HepG2 (cell line): Measurements from ENCODE around the gene HS3ST4. TPM values are rescaled to one million over a fixed set of nuclear protein-coding genes. Genes with fewer than 3 reads are reported as not detected.

Experiments
- ATAC-seq: fragments of 200-7000 bp; cut with Tn5 transposase; 3 replicates; pipeline ENCODE4 v1.9.1; 2020; ENCODE audit warnings: mild to moderate bottlenecking, moderate library complexity
- BruUV-seq: library from RNA; stranded (reverse); fragments of 400-500 nt; replicated peaks from 2 replicates; lab custom pipeline; 2021; lab: Mats Ljungman, UMichigan
- CTCF ChIA-PET: fragments of 300-600 bp; formaldehyde crosslinking; extraction: SDS; loops from one replicate; lab custom pipeline; 2021; ENCODE audit warnings: low total read pairs, inconsistent platforms, low intra/inter-chr PET ratio; lab: Yijun Ruan, JAX
- POLR2A ChIA-PET: fragments of 350-600 bp; sonication (Branson Sonifier 250); formaldehyde crosslinking; loops from one replicate; lab custom pipeline; 2020; ENCODE audit warnings: antibody characterized with exemption, inconsistent platforms; lab: Yijun Ruan, JAX
- DNase-seq: peaks from one replicate; pipeline ENCODE4 v3.0.0-alpha.2; 2015; ENCODE audit warnings: low spot score
- FAIRE-seq: peaks from 3 replicates; lab custom pipeline; 2011; peaks lifted over from hg19 to GRCh38; lab: Jason Lieb, UNC
- H2AFZ ChIP-seq: one replicate; pipeline ENCODE4 v1.6.1; 2011; ENCODE audit warnings: low read length, inconsistent platforms
- H3K27ac ChIP-seq: fragments of 300-600 bp; 3 replicates; pipeline ENCODE4 v1.8.0; 2011; ENCODE audit warnings: mixed run types, mild to moderate bottlenecking, mixed read lengths, low read length, inconsistent platforms; ENCODE audit not compliant: insufficient read depth; ENCODE audit errors: extremely low read length
- H3K27me3 ChIP-seq, 2 experiments: fragments of 200-600 bp in 1 of 2; 2 replicates in 1 of 2; 3 replicates in 1 of 2; pipeline versions ENCODE4 v1.6.0 to v1.8.0; 2011; ENCODE audit warnings: low read length in 2 of 2, mild to moderate bottlenecking in 2 of 2, moderate library complexity in 2 of 2, inconsistent platforms in 1 of 2; ENCODE audit not compliant: insufficient read depth in 2 of 2, control insufficient read depth in 1 of 2
- H3K36me3 ChIP-seq, 2 experiments: fragments of 200-600 bp in 1 of 2; replicated peaks in 1 of 2; 2 replicates in 1 of 2; 3 replicates in 1 of 2; pipeline versions ENCODE4 v1.5.1 to v1.8.0; 2011; ENCODE audit warnings: low read length in 2 of 2, inconsistent platforms in 1 of 2; ENCODE audit not compliant: insufficient read depth in 2 of 2, control insufficient read depth in 1 of 2
- H3K4me1 ChIP-seq: 2 replicates; pipeline ENCODE4 v1.5.1; 2012; ENCODE audit warnings: low read length, inconsistent platforms; ENCODE audit not compliant: insufficient read depth
- H3K4me2 ChIP-seq: 2 replicates; pipeline ENCODE4 v1.6.0; 2011; ENCODE audit warnings: low read depth, low read length, inconsistent platforms
- H3K4me3 ChIP-seq, 3 experiments: fragments of 200-600 bp in 1 of 3; sonication (generic), shearing (Covaris generic) in 1 of 3; replicated peaks in 1 of 3; 2 replicates each; pipeline ENCODE4 v1.5.1; 2011 to 2016; ENCODE audit warnings: low read length in 3 of 3, inconsistent platforms in 2 of 3, low read depth in 2 of 3, mild to moderate bottlenecking in 2 of 3, control low read depth in 1 of 3, mixed read lengths in 1 of 3; ENCODE audit not compliant: insufficient read depth in 1 of 3
- H3K79me2 ChIP-seq: one replicate; pipeline ENCODE4 v1.6.1; 2011; ENCODE audit warnings: low read length, inconsistent platforms; ENCODE audit not compliant: insufficient read depth
- H3K9ac ChIP-seq: 2 replicates; pipeline ENCODE4 v1.6.0; 2011; ENCODE audit warnings: mild to moderate bottlenecking, low read depth, low read length, inconsistent platforms; ENCODE audit not compliant: insufficient read depth
- H3K9me3 ChIP-seq: 2 replicates; pipeline ENCODE4 v1.5.1; 2012; ENCODE audit warnings: mild to moderate bottlenecking, low read length
- H4K20me1 ChIP-seq: 2 replicates; pipeline ENCODE4 v1.6.0; 2011; ENCODE audit warnings: inconsistent platforms, mild to moderate bottlenecking, low read length, moderate library complexity; ENCODE audit not compliant: insufficient read depth
- ATF6 ChIP-seq: sonication (generic); formaldehyde crosslinking; conservative IDR thresholded peaks from 2 replicates; pipeline ENCODE4 v1.4.0; 2020; ENCODE audit warnings: missing genetic modification reagents
- ATM ChIP-seq: fragments of 450-650 bp; IDR thresholded peaks from 2 replicates; pipeline ENCODE4 v1.7.1; 2017; ENCODE audit warnings: mild to moderate bottlenecking, borderline replicate concordance
- CCAR2 ChIP-seq: fragments of 200-400 bp; formaldehyde crosslinking; optimal IDR thresholded peaks from 2 replicates; pipeline ENCODE3; 2018; ENCODE audit warnings: low read depth, mild to moderate bottlenecking, low read length, moderate library complexity
- CEBPB ChIP-seq: IDR thresholded peaks from 2 replicates; pipeline ENCODE4 v1.6.1; 2011; ENCODE audit warnings: low read depth, low read length, improper control_type of control experiment, borderline replicate concordance
- CEBPG ChIP-seq: IDR thresholded peaks from 2 replicates; pipeline ENCODE4 v1.6.1; 2016
- FOSL1 ChIP-seq: sonication (generic); formaldehyde crosslinking; IDR thresholded peaks from 2 replicates; pipeline ENCODE4 v1.9.0; 2021; ENCODE audit warnings: missing genetic modification reagents, borderline replicate concordance
- FOXK2 ChIP-seq: fragments of 450-650 bp; IDR thresholded peaks from 2 replicates; pipeline ENCODE4 v1.6.1; 2016
- MAFF ChIP-seq: IDR thresholded peaks from 2 replicates; pipeline ENCODE4 v1.6.1; 2011; ENCODE audit warnings: low read depth, low read length, improper control_type of control experiment
- MLXIP ChIP-seq: sonication (generic); formaldehyde crosslinking; IDR thresholded peaks from 2 replicates; pipeline ENCODE4 v1.9.0; 2021; ENCODE audit warnings: missing genetic modification reagents, borderline replicate concordance
- PLRG1 ChIP-seq: fragments of 450-650 bp; conservative IDR thresholded peaks from 2 replicates; pipeline ENCODE4 v1.6.1; 2016
- RFX1 ChIP-seq: fragments of 450-650 bp; IDR thresholded peaks from 2 replicates; pipeline ENCODE4 v1.6.1; 2017
- RFX5 ChIP-seq: IDR thresholded peaks from 2 replicates; pipeline ENCODE4 v1.6.1; 2011; ENCODE audit warnings: low read depth, low read length, improper control_type of control experiment
- SMARCE1 ChIP-seq: fragments of 450-650 bp; IDR thresholded peaks from 2 replicates; pipeline ENCODE4 v1.6.1; 2017; ENCODE audit warnings: borderline replicate concordance
- SRSF4 ChIP-seq: fragments of 200-400 bp; formaldehyde crosslinking; IDR thresholded peaks from one replicate; pipeline ENCODE4 v1.6.1; 2018; ENCODE audit warnings: mild to moderate bottlenecking, low read depth, low read length, moderate library complexity; ENCODE audit not compliant: poor library complexity, severe bottlenecking
- TAF1 ChIP-seq: sonication (generic); formaldehyde crosslinking; IDR thresholded peaks from 2 replicates; pipeline ENCODE4 v1.4.0; 2020; ENCODE audit warnings: missing genetic modification reagents
- TCF7 ChIP-seq: sonication (generic); IDR thresholded peaks from 2 replicates; pipeline ENCODE4 v1.6.1; 2016; ENCODE audit warnings: antibody characterized with exemption, low read depth
- ZMYM3 ChIP-seq: sonication (generic); formaldehyde crosslinking; IDR thresholded peaks from 2 replicates; pipeline ENCODE4 v1.5.1; 2020; ENCODE audit warnings: mild to moderate bottlenecking, missing genetic modification reagents
- ZNF556 ChIP-seq: sonication (generic); formaldehyde crosslinking; IDR thresholded peaks from 2 replicates; pipeline ENCODE4 v1.4.0; 2020; ENCODE audit warnings: mild to moderate bottlenecking, missing genetic modification reagents, borderline replicate concordance
- WGBS: methylation state at CpG from one replicate; pipeline ENCODE4 v1.1.6; 2017; ENCODE audit warnings: low lambda C conversion rate; 5-methylcytosine and 5-hydroxymethylcytosine counted together
- in situ Hi-C: cut with HindIII; loops from 2 replicates; pipeline ENCODE4 v1.10.0; 2017; ENCODE audit warnings: low pct_unique_long_range_greater_than_20kb; ENCODE audit not compliant: extremely low pct_ligation_motif_present
- intact Hi-C: fragments of 100-400 bp; cut with micrococcal nuclease; formaldehyde crosslinking; loops from one replicate; pipeline ENCODE4 v1.10.0; 2022; ENCODE audit not compliant: unreplicated experiment
- polyA plus RNA-seq, 8 experiments: library from polyadenylated mRNA; depleted of rRNA in 3 of 8; stranded (reverse) in 7 of 8; unstranded in 1 of 8; fragments of >200 nt; fragmentation: Illumina TruSeq in 4 of 8; extraction: Trizol in 4 of 8; gene quantifications; 2 replicates each; pipeline versions ENCODE4 v1.2.1 to v1.2.3, GENCODE V29; 2011 to 2016; ENCODE audit warnings: low read depth in 4 of 8, missing spikeins in 1 of 8, mixed read lengths in 1 of 8; ENCODE audit not compliant: insufficient read depth in 1 of 8
- total RNA-seq, 5 experiments: library from RNA; depleted of rRNA; stranded (reverse); fragments of >200 nt; fragmentation: Illumina TruSeq; extraction: Trizol; gene quantifications; 2 replicates each; pipeline ENCODE4 v1.2.3, GENCODE V29; 2016; ENCODE audit warnings: low read depth in 1 of 5

HS3ST4 gene
- total and polyA plus RNA-seq, 2 of the 13 experiments (the other 11 are each of a cell fraction or from before 2014, with no cell fraction given), result not detected

GRCh38 chr16:25676820-25677219 lies 14.9 kb upstream of the HS3ST4 start:
- Histone ChIP-seq H3K36me3 (no peaks in the 10 kb centered on the region), H3K4me2 (no peak overlapping the region), H3K9ac (no peak overlapping the region), H3K4me3 (no peak overlapping the region), H3K9me3 (no peaks in the 10 kb centered on the region), H3K27me3 (no peaks in the 10 kb centered on the region), H2AFZ (no peak overlapping the region), H4K20me1 (no peaks in the 10 kb centered on the region), H3K4me1 (no peaks in the 10 kb centered on the region), H3K79me2 (no peaks in the 10 kb centered on the region), H3K27ac (no peak overlapping the region)
- no peak for FAIRE-seq
- in situ Hi-C loops (no loop called here), intact Hi-C loops (no loop called here)
- POLR2A ChIA-PET, result no interaction called here
- no peak for ATAC-seq
- DNase-seq, result no peak
- CTCF ChIA-PET, result no interaction called here
- BruUV-seq, result no TSS peak
- 15% methylated on average over 2 of the region's 2 CpGs for WGBS
- TF ChIP-seq CEBPB, result peak; percentile 73; the same call in 1 of the 2 replicates
- no peak for TF ChIP-seq ATM

GRCh38 chr16:25679511-25679910 lies 12.2 kb upstream of the HS3ST4 start:
- no TSS peak for BruUV-seq
- ChIA-PET POLR2A (no interaction called here), CTCF (no interaction called here)
- Histone ChIP-seq H3K9me3 (no peaks in the 10 kb centered on the region), H3K27me3 (no peaks in the 10 kb centered on the region), H3K79me2 (no peaks in the 10 kb centered on the region), H3K4me2 (no peak overlapping the region), H4K20me1 (no peaks in the 10 kb centered on the region), H3K4me3 (no peak overlapping the region), H3K27ac (no peak overlapping the region), H3K36me3 (no peaks in the 10 kb centered on the region), H3K9ac (no peak overlapping the region), H3K4me1 (no peaks in the 10 kb centered on the region), H2AFZ (no peak overlapping the region)
- FAIRE-seq (no peak), DNase-seq (no peak), ATAC-seq (no peak)
- 11% methylated on average over 5 of the region's 5 CpGs for WGBS
- intact Hi-C loops, result no loop called here
- in situ Hi-C loops, result no loop called here
- no peak for TF ChIP-seq CEBPG (CRISPR knock-in tag)
- TF ChIP-seq FOSL1, result no peak
- TF ChIP-seq ZNF556 (CRISPR knock-in tag), result no peak
- TF ChIP-seq ZMYM3, result no peak
- no peak for TF ChIP-seq TAF1 (CRISPR knock-in tag)
- TF ChIP-seq ATF6 (CRISPR knock-in tag), result no peak
- no peak for TF ChIP-seq TCF7
- no peak for TF ChIP-seq CCAR2
- TF ChIP-seq RFX1, result no peak
- TF ChIP-seq FOXK2, result no peak
- TF ChIP-seq SMARCE1, result no peak
- no peak for TF ChIP-seq RFX5
- TF ChIP-seq PLRG1, result no peak
- no peak for TF ChIP-seq MLXIP
- no peak for TF ChIP-seq SRSF4
- TF ChIP-seq MAFF, result no peak
